Adrenal gland (tissue), 12 donors: Measurements from ENCODE around the gene TSSK2. TPM values are rescaled to one million over a fixed set of nuclear protein-coding genes. Genes with fewer than 3 reads are reported as not detected.

Source experiments
- DNase-seq, 7 donors: peaks; one replicate each; pipeline ENCODE4 v3.0.0-alpha.2; 2019 to 2020
- H3K27ac ChIP-seq, 5 donors: fragments of 200-600 bp; sonication (generic) in 4 of 5; 1 replicate in 3 of 5; 2 replicates in 2 of 5; pipeline versions ENCODE4 v1.5.1 to v1.8.0; 2016 to 2020; ENCODE audit warnings: mild to moderate bottlenecking in 1 of 5
- H3K27me3 ChIP-seq: fragments of 200-600 bp; 2 replicates; pipeline ENCODE4 v1.8.0; 2021
- H3K36me3 ChIP-seq, 2 donors: fragments of 200-600 bp; replicated peaks in 1 of 2; 1 replicate in 1 of 2; 2 replicates in 1 of 2; pipeline versions ENCODE4 v1.5.1 to v1.8.0; 2018 to 2022
- H3K4me1 ChIP-seq, 2 donors: fragments of 200-600 bp; replicated peaks in 1 of 2; 1 replicate in 1 of 2; 2 replicates in 1 of 2; pipeline versions ENCODE4 v1.5.1 to v1.8.0; 2018 to 2021
- H3K4me3 ChIP-seq, 4 donors: fragments of 200-600 bp; sonication (generic) in 3 of 4; one replicate each; pipeline ENCODE4 v1.5.1; 2016 to 2018
- H3K9me3 ChIP-seq, 3 donors: fragments of 200-600 bp; sonication (generic) in 1 of 3; replicated peaks in 1 of 3; 1 replicate in 2 of 3; 2 replicates in 1 of 3; pipeline versions ENCODE4 v1.5.1 to v1.8.0; 2016 to 2021
- CTCF ChIP-seq, 6 experiments: fragments of 450-650 bp in 4 of 6; fragments of 200-600 bp in 2 of 6; sonication (generic) in 1 of 6; IDR thresholded peaks; 1 replicate in 5 of 6; 2 replicates in 1 of 6; pipeline versions ENCODE4 v1.5.1 to v1.8.0; 2016 to 2021; ENCODE audit warnings: antibody characterized with exemption in 6 of 6, mild to moderate bottlenecking in 2 of 6, moderate library complexity in 1 of 6
- POLR2A ChIP-seq, 2 donors: fragments of 450-650 bp; IDR thresholded peaks; one replicate each; pipeline ENCODE4 v1.6.1; 2017; ENCODE audit warnings: antibody characterized with exemption in 2 of 2, mild to moderate bottlenecking in 2 of 2, moderate library complexity in 1 of 2
- WGBS, 4 donors: extraction: QIAGEN DNeasy Blood & Tissue Kit in 2 of 4; methylation state at CpG; one replicate each; pipeline versions ENCODE4 v1.1.5 to v1.1.7; 2013 to 2017; 5-methylcytosine and 5-hydroxymethylcytosine counted together
- intact Hi-C, 2 donors: fragments of 100-400 bp; cut with DNase I; formaldehyde crosslinking; loops; one replicate each; pipeline versions ENCODE4 v1.14.1 to v1.15.0; 2022 to 2023
- polyA plus RNA-seq, 3 donors: library from polyadenylated mRNA; stranded (reverse); fragments of 200-250 nt in 2 of 3; fragments of 350-450 nt in 1 of 3; fragmentation: Illumina TruSeq in 1 of 3; extraction: RNeasy Lipid Tissue Mini Kit (QIAGEN cat#74804) in 1 of 3; gene quantifications; one replicate each; pipeline ENCODE4 v1.2.3, GENCODE V29; 2013 to 2014
- total RNA-seq, 9 donors: library from RNA; depleted of rRNA in 4 of 9; stranded (reverse); fragments of >200 nt in 4 of 9; fragments of 120-200 nt in 1 of 9; fragmentation: NEBNext Ultra II Directional in 1 of 9; extraction: Animal tissue kit (Norgen Biotek cat#: 25700) in 1 of 9; gene quantifications; one replicate each; pipeline versions ENCODE4 v1.1.0 to v1.2.4, GENCODE V29; 2013 to 2023
- donor health status: healthy with polysubstance abuse.
- donor health status: Bipolar disorder and iron deficiency.
- donor health status: DM: yes; HTN: yes; CAD: no.
- donor health status: DM: no; HTN: no; CAD: no.
- donor health status: DM: no; HTN: no; CAD: no.
- donor health status: DM: yes; HTN: yes; CAD: no.

The TSSK2 gene
- total and polyA plus RNA-seq, 12 donors: 0.06 to 0.32 TPM; not detected in 10

- no peak for DNase-seq
- intact Hi-C loops: no loop called here
- TF ChIP-seq CTCF (IDR thresholded peaks at IDR 0.05) (no peak), POLR2A (IDR thresholded peaks at IDR 0.05) (no peak)
- Histone ChIP-seq H3K27ac (no peak overlapping the region), H3K9me3 (no peaks in the 10 kb centered on the region), H3K36me3 (peaks cover 0 to 62% of the 10 kb centered on the region in 2 donors), H3K4me3 (no peak overlapping the region), H3K27me3 (no peaks in the 10 kb centered on the region), H3K4me1 (no peaks in the 10 kb centered on the region)
- 93 to 96% (median 94%) methylated on average over 3 to 21 of the region's 21 CpGs for WGBS, 4 donors
Observed at GRCh38 chr22:19134176-19134831, 3.2 kb downstream of the TSSK2 start.

GRCh38 chr22:19134874-19135273, 3.8 kb downstream of the TSSK2 start:
- no peak for TF ChIP-seq POLR2A (IDR thresholded peaks at IDR 0.05)
- no peak for TF ChIP-seq CTCF (IDR thresholded peaks at IDR 0.05)
- Histone ChIP-seq H3K27me3 (no peaks in the 10 kb centered on the region), H3K9me3 (no peaks in the 10 kb centered on the region), H3K4me3 (no peak overlapping the region), H3K36me3 (peaks cover 0 to 68% of the 10 kb centered on the region in 2 donors), H3K4me1 (no peaks in the 10 kb centered on the region), H3K27ac (no peak overlapping the region)
- intact Hi-C loops: no loop called here
- DNase-seq: no peak
- 93 to 98% (median 96%) methylated on average over 8 to 18 of the region's 18 CpGs for WGBS, 4 donors

- WGBS, 4 donors: 93 to 97% (median 95%) methylated on average over 6 to 10 of the region's 10 CpGs
- H3K36me3 ChIP-seq: peaks cover 0 to 86% of the 10 kb centered on the region in 2 donors
Observed at GRCh38 chr22:19136915-19137314, 5.8 kb downstream of the TSSK2 start.

More at GRCh38 chr22:19136915-19137314, 5.8 kb downstream of the TSSK2 start:
- Histone ChIP-seq H3K27me3 (no peaks in the 10 kb centered on the region), H3K4me3 (no peak overlapping the region), H3K9me3 (no peaks in the 10 kb centered on the region), H3K27ac (no peak overlapping the region), H3K4me1 (no peaks in the 10 kb centered on the region)
- DNase-seq: no peak
- intact Hi-C loops: no loop called here
- TF ChIP-seq CTCF (IDR thresholded peaks at IDR 0.05) (no peak), POLR2A (IDR thresholded peaks at IDR 0.05) (no peak)
